Cardiac muscle cell (in vitro differentiated cells and primary cell): ENCODE data around the gene S100A4. TPM values are rescaled to one million over a fixed set of nuclear protein-coding genes. Genes with fewer than 3 reads are reported as not detected.
A peak's percentile ranks its signal among the peaks of the same experiment; 100 is the strongest.

Source experiments
- DNase-seq, 2 donors: peaks; one replicate each; pipeline versions ENCODE4 v3.0.0 to v3.0.0-alpha.2; 2010 to 2017; ENCODE audit warnings: low read depth in 1 of 2, low spot score in 1 of 2
- H3K27ac ChIP-seq: fragments of 200-600 bp; sonication (generic); 2 replicates; pipeline ENCODE4 v1.5.1; 2016
- H3K27me3 ChIP-seq: fragments of 200-600 bp; sonication (generic); 2 replicates; pipeline ENCODE4 v1.6.0; 2016; ENCODE audit warnings: control low read depth
- H3K36me3 ChIP-seq: fragments of 200-600 bp; sonication (generic); 2 replicates; pipeline ENCODE4 v1.5.1; 2016; ENCODE audit warnings: control low read depth
- H3K4me1 ChIP-seq: fragments of 200-600 bp; sonication (generic); 2 replicates; pipeline ENCODE4 v1.8.1; 2017; ENCODE audit warnings: low read depth, mild to moderate bottlenecking, mixed run types
- H3K4me3 ChIP-seq: fragments of 200-600 bp; sonication (generic); 2 replicates; pipeline ENCODE4 v1.5.1; 2016; ENCODE audit warnings: mild to moderate bottlenecking
- H3K9me3 ChIP-seq: fragments of 200-600 bp; sonication (generic); 2 replicates; pipeline ENCODE4 v1.5.1; 2017; ENCODE audit warnings: low read depth, mild to moderate bottlenecking, control low read depth
- CTCF ChIP-seq: IDR thresholded peaks from 2 replicates; pipeline ENCODE4 v1.5.1; 2012; ENCODE audit warnings: low read depth, mild to moderate bottlenecking, low read length
- polyA plus RNA-seq: library from polyadenylated mRNA; unstranded; fragments of >200 nt; fragmentation: Nextera tagmentation; extraction: Ambion mirVana; gene quantifications from 2 replicates; pipeline ENCODE4 v1.2.1, GENCODE V29; 2016
- total RNA-seq: library from RNA; depleted of rRNA; stranded (reverse); fragments of >200 nt; gene quantifications from 2 replicates; pipeline ENCODE4 v1.2.3, GENCODE V29; 2016

S100A4 gene
- total and polyA plus RNA-seq, 2 experiments from 2014 or later = 89.4 to 133 TPM

GRCh38 chr1:153503766-153504165, 41.8 kb downstream of the S100A4 start:
- Histone ChIP-seq H3K4me1 (no peaks in the 10 kb centered on the region), H3K27me3 (no peaks in the 10 kb centered on the region), H3K27ac (no peak overlapping the region), H3K36me3 (no peaks in the 10 kb centered on the region), H3K9me3 (no peaks in the 10 kb centered on the region), H3K4me3 (no peak overlapping the region)
- no peak for TF ChIP-seq CTCF
- no peak for DNase-seq

GRCh38 chr1:153498746-153499145, 46.9 kb downstream of the S100A4 start:
- no peaks in the 10 kb centered on the region for H3K27me3 ChIP-seq
- no peaks in the 10 kb centered on the region for H3K36me3 ChIP-seq
- no peak overlapping the region for H3K27ac ChIP-seq
- DNase-seq = peak in 1 of 2 donors; percentile 64
- no peak for TF ChIP-seq CTCF
- H3K4me3 ChIP-seq = no peak overlapping the region
- peaks cover 19% of the 10 kb centered on the region for H3K4me1 ChIP-seq
- no peaks in the 10 kb centered on the region for H3K9me3 ChIP-seq

GRCh38 chr1:153495536-153495935, 50.1 kb downstream of the S100A4 start:
- Histone ChIP-seq H3K27me3 (no peaks in the 10 kb centered on the region), H3K36me3 (no peaks in the 10 kb centered on the region), H3K9me3 (no peaks in the 10 kb centered on the region), H3K4me1 (peaks cover 26% of the 10 kb centered on the region), H3K27ac (peak overlapping the region; percentile 77), H3K4me3 (no peak overlapping the region)
- no peak for DNase-seq
- no peak for TF ChIP-seq CTCF

GRCh38 chr1:153494976-153495535, 50.5 kb downstream of the S100A4 start:
- Histone ChIP-seq H3K36me3 (no peaks in the 10 kb centered on the region), H3K4me1 (peaks cover 31% of the 10 kb centered on the region), H3K4me3 (no peak overlapping the region), H3K27me3 (no peaks in the 10 kb centered on the region), H3K9me3 (no peaks in the 10 kb centered on the region), H3K27ac (peak overlapping the region; percentile 77)
- peak; percentile 75 to 95 for DNase-seq
- peak; percentile 93 for TF ChIP-seq CTCF

Other genes with a start within 250 kb of the S100A4 start
- gene PGLYRP3, start 232.9 kb downstream of the S100A4 start, total RNA-seq = not detected in 2 replicates
- not detected in 2 replicates for gene PGLYRP3, start 232.9 kb downstream of the S100A4 start, polyA plus RNA-seq
- not detected in 2 replicates for gene PGLYRP4, start 197.0 kb downstream of the S100A4 start, total RNA-seq
- 0.33 TPM in 1 of 2 replicates, not detected in the other for gene PGLYRP4, start 197.0 kb downstream of the S100A4 start, polyA plus RNA-seq
- gene S100A9, start 188.0 kb downstream of the S100A4 start, total RNA-seq = 0.74 and 1.3 TPM in 2 replicates
- 3.0 TPM in 1 of 2 replicates, not detected in the other for gene S100A9, start 188.0 kb downstream of the S100A4 start, polyA plus RNA-seq
- not detected in 2 replicates for gene S100A12, start 170.2 kb downstream of the S100A4 start, total RNA-seq
- gene S100A12, start 170.2 kb downstream of the S100A4 start, polyA plus RNA-seq = not detected in 2 replicates
- 1.9 TPM in 1 of 2 replicates, not detected in the other for gene S100A8, start 154.7 kb downstream of the S100A4 start, total RNA-seq
- gene S100A8, start 154.7 kb downstream of the S100A4 start, polyA plus RNA-seq = 4.4 and 12.2 TPM in 2 replicates
- gene S100A7A, start 129.3 kb downstream of the S100A4 start, total RNA-seq = not detected in 2 replicates
- gene S100A7A, start 129.3 kb downstream of the S100A4 start, polyA plus RNA-seq = not detected in 2 replicates
- gene S100A7, start 85.2 kb downstream of the S100A4 start, total RNA-seq = not detected in 2 replicates
- gene S100A7, start 85.2 kb downstream of the S100A4 start, polyA plus RNA-seq = not detected in 2 replicates
- 13.7 and 23.1 TPM in 2 replicates for gene S100A6, start 9.8 kb downstream of the S100A4 start, total RNA-seq
- gene S100A6, start 9.8 kb downstream of the S100A4 start, polyA plus RNA-seq = 40.7 and 54.7 TPM in 2 replicates
- gene S100A5, start 4.9 kb downstream of the S100A4 start, total RNA-seq = not detected in 2 replicates
- 0.31 and 0.52 TPM in 2 replicates for gene S100A5, start 4.9 kb downstream of the S100A4 start, polyA plus RNA-seq
- gene S100A3, start 3.5 kb upstream of the S100A4 start, total RNA-seq = 1.8 TPM in 1 of 2 replicates, not detected in the other
- 0.42 and 0.86 TPM in 2 replicates for gene S100A3, start 3.5 kb upstream of the S100A4 start, polyA plus RNA-seq
- 0.35 TPM in 1 of 2 replicates, not detected in the other for gene S100A2, start 20.0 kb upstream of the S100A4 start, total RNA-seq
- 2.3 and 3.7 TPM in 2 replicates for gene S100A2, start 20.0 kb upstream of the S100A4 start, polyA plus RNA-seq
- gene S100A16, start 67.3 kb upstream of the S100A4 start, total RNA-seq = 59.7 and 76.6 TPM in 2 replicates
- 110 and 120 TPM in 2 replicates for gene S100A16, start 67.3 kb upstream of the S100A4 start, polyA plus RNA-seq
- gene S100A14, start 70.5 kb upstream of the S100A4 start, total RNA-seq = 0.51 TPM in 1 of 2 replicates, not detected in the other
- 0.70 and 1.9 TPM in 2 replicates for gene S100A14, start 70.5 kb upstream of the S100A4 start, polyA plus RNA-seq
- gene S100A13, start 81.7 kb upstream of the S100A4 start, total RNA-seq = 98.4 and 101 TPM in 2 replicates
- 192 and 250 TPM in 2 replicates for gene S100A13, start 81.7 kb upstream of the S100A4 start, polyA plus RNA-seq
- 2.2 and 7.6 TPM in 2 replicates for gene S100A1, start 82.6 kb upstream of the S100A4 start, total RNA-seq
- gene S100A1, start 82.6 kb upstream of the S100A4 start, polyA plus RNA-seq = 0.42 TPM in 1 of 2 replicates, not detected in the other
- gene CHTOP, start 88.3 kb upstream of the S100A4 start, total RNA-seq = 71.0 and 78.0 TPM in 2 replicates
- 94.3 and 104 TPM in 2 replicates for gene CHTOP, start 88.3 kb upstream of the S100A4 start, polyA plus RNA-seq
- gene SNAPIN, start 112.9 kb upstream of the S100A4 start, total RNA-seq = 56.1 and 83.4 TPM in 2 replicates
- gene SNAPIN, start 112.9 kb upstream of the S100A4 start, polyA plus RNA-seq = 113 and 115 TPM in 2 replicates
- gene ILF2, start 125.2 kb upstream of the S100A4 start, total RNA-seq = 174 and 200 TPM in 2 replicates
- 276 and 294 TPM in 2 replicates for gene ILF2, start 125.2 kb upstream of the S100A4 start, polyA plus RNA-seq
- 1.1 and 1.4 TPM in 2 replicates for gene NPR1, start 132.9 kb upstream of the S100A4 start, total RNA-seq
- 1.7 and 3.9 TPM in 2 replicates for gene NPR1, start 132.9 kb upstream of the S100A4 start, polyA plus RNA-seq
- gene INTS3, start 182.2 kb upstream of the S100A4 start, total RNA-seq = 45.4 and 73.5 TPM in 2 replicates
- 39.7 and 60.5 TPM in 2 replicates for gene INTS3, start 182.2 kb upstream of the S100A4 start, polyA plus RNA-seq
- 20.7 and 27.7 TPM in 2 replicates for gene SLC27A3, start 229.6 kb upstream of the S100A4 start, total RNA-seq
- gene SLC27A3, start 229.6 kb upstream of the S100A4 start, polyA plus RNA-seq = 30.6 and 46.7 TPM in 2 replicates